GM12873 (cell line): ENCODE data around the gene BARX1.

Experiments
- CTCF ChIP-seq: IDR thresholded peaks from 2 replicates; pipeline ENCODE4 v1.5.1; 2012; ENCODE audit warnings: low read depth, mild to moderate bottlenecking, moderate library complexity, low read length, control low read depth; ENCODE audit not compliant: insufficient read depth; ENCODE audit errors: missing control alignments

Gene BARX1

GRCh38 chr9:93922535-93922934 lies 32.6 kb downstream of the BARX1 start:
- TF ChIP-seq CTCF, result no peak

GRCh38 chr9:93920131-93920800 lies 34.9 kb downstream of the BARX1 start:
- TF ChIP-seq CTCF, result no peak

- no peak for TF ChIP-seq CTCF
These were observed 37.1 kb downstream of the BARX1 start for GRCh38 chr9:93918061-93918460.

GRCh38 chr9:93917121-93917853 lies 37.9 kb downstream of the BARX1 start:
- no peak for TF ChIP-seq CTCF

GRCh38 chr9:93916358-93916757 lies 38.8 kb downstream of the BARX1 start:
- no peak for TF ChIP-seq CTCF

- no peak for TF ChIP-seq CTCF
These were observed 43.2 kb downstream of the BARX1 start for GRCh38 chr9:93911801-93912554.

- TF ChIP-seq CTCF, result no peak
These were observed 43.9 kb downstream of the BARX1 start for GRCh38 chr9:93911136-93911745.
